ENCODE results near the gene DHX16.
"Not testable (repeated sequence)": the region's sequence is repeated elsewhere in the genome, so short reads cannot be mapped to it uniquely, and the experiment has no call there.

DHX16 gene

DNA sequence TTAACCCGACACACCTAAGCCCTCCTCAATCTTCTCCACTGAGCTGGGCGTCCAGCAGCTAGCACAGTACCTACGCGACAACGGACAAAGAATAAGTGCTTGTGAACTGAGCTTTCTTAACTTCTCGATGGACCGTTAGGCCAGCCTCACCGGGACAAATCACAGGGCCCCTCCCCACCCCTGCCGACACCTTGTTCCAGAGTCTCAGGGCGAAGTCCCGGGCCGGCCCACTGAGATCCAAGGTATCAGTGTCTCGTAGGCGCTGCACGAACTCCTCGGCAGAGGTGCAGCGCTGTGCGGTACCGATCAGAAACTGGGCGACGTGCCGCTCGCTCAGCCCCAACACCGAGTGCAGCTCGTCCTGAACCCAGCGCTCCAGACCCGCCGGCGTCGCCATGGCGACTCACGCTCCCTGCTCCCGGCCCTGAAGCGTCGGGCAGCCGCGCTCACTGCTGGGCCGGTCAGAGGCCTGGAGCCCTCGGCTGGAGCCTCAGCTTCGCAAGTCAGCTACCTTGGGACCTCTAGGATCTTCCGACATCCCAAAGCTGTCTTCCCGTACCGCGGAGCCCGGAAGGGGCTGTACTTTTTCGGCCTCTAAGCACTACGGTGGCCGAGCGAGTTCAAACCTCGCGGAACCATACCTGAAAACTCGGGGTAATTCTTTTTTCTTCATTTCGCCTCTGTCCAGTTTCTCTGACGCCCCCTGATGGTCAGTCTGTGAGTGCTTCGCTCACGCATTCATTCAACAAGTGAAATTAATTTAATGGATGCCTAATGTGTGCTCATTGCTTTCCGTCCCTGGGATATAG is at the start of gene DHX16:
TSS of gene DHX16 (minus strand) at position 562 of the 809 bp plus-strand sequence. CDS start at position 397, 165 bp downstream.
- DNase-seq, result peak; percentile 86

- DNase-seq, result peak; percentile 23
Measured at GRCh38 chr6:30722025-30722279, 49.1 kb upstream of the DHX16 start.

DNA sequence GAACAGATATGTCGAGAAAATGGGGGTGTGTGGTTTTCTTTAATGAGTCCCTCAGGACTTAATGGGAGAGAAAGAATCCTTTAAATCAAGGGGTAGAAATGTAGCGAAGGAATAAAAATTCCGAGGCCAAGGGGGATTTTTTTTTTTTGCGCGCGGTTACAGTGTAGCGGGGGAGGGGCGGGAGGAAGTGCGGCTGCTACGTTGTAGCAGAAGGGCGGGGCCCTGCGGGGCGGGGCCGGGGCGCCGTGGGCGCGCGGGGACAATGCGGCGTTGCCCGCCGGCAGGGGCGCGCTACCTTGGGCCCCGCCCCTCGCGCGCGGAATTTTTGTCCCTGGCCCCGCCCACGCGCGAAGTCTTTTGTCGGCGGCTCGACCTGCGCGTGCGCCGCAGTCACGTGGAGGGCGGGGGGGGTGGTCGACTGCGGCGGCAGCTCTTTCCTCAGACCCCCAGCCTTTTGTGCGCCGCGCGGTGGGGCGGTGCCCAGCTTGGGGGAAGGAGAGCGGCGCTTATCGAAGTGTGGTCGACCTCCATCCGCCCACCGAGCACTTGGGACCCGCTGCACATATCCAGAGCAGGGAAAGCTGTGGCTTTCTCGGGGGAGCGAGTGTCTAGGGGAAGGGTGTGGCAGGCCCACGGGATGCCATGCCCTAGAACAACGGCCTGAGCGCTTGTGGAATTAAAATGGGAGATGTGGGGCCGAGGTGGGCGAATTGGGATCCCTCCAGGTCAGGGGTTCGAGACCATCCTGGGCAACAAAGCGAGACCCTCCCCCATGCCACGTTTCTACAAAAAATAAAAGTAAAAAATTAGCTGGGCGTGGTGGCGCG is 48.6 kb upstream of the DHX16 start:
- peak; percentile 98 for DNase-seq

DNA sequence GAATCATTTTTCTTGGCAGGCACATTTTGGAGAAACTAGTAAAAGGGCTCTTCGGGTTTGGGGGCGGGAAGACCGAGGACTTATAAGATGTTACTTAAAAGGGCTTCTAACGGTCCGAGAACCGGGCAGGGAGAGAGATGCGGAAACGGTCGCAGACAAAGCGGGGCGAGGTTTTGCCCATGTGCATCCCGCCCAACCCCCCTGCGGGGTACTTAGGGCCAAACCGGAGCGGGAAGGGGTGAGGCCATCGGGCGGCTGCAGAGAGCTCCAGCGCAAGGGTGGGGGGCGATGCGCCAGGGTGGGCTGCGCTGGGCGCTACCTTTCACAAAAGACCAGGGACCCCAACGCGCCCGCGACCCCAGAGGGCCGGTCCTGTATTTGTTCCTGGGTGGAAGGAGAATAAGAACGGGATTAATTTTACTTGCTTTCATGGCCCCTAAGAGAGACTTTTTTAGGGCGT is 48.0 kb upstream of the DHX16 start:
- peak; percentile 75 for DNase-seq

DNA sequence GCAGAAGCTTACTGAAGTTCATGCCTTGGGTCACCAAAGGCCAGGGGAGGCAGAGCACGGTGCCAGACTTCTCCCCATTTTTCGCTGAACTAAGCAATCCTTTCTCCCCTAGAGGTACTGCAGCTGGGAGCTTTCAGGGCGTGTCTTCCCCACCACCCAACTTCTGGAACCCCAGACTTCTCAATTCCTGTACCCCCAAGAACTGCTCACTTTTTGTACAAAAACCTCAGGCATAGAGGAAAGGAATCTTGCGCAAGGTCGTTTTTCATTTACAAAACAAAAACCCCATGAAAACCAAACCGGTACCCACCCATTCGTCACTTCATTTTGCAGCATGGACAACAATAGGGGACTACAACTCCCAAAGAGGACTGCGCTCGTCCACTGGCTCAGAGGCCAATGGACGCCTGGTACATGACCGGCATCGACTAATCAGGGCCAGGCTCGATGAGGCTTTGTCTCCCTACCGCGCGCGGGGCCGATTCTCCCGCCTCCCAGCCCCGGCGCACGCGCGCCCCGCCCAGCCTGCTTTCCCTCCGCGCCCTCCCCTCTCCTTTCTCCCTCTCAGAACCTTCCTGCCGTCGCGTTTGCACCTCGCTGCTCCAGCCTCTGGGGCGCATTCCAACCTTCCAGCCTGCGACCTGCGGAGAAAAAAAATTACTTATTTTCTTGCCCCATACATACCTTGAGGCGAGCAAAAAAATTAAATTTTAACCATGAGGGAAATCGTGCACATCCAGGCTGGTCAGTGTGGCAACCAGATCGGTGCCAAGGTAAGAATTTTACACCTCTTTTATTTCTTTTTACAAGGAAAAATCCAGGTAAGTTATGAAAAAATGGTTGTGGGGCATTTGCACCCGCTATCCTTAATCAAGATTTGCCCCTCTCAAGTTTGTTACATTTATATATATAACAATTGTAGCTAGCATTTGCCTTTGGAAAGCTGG is 47.3 kb upstream of the DHX16 start, which contains the start of gene TUBB:
TSS of gene TUBB (plus strand) at position 562 of the 947 bp plus-strand sequence. CDS start at position 717, 155 bp downstream.
- DNase-seq, result peak; percentile 95

DNA sequence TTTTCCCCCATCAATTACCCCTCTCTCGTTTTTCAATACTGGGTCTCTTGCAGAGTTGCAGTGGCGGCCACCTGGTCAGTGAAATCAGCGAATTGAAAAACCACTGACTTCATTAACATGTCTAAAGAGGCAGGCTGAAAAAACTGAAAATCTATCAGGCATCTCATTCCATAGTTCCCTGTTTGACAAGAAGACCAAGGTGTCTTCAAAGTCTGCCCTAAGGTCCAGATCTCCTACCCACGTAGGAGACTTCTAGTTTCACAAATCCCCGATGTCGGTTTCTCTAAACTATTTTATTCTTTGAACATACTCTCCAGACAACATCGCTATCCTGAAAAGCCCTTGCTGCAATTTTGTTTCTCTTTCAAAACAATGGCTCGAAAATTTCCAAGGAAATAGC is 46.5 kb upstream of the DHX16 start:
- no peak for DNase-seq

DNA sequence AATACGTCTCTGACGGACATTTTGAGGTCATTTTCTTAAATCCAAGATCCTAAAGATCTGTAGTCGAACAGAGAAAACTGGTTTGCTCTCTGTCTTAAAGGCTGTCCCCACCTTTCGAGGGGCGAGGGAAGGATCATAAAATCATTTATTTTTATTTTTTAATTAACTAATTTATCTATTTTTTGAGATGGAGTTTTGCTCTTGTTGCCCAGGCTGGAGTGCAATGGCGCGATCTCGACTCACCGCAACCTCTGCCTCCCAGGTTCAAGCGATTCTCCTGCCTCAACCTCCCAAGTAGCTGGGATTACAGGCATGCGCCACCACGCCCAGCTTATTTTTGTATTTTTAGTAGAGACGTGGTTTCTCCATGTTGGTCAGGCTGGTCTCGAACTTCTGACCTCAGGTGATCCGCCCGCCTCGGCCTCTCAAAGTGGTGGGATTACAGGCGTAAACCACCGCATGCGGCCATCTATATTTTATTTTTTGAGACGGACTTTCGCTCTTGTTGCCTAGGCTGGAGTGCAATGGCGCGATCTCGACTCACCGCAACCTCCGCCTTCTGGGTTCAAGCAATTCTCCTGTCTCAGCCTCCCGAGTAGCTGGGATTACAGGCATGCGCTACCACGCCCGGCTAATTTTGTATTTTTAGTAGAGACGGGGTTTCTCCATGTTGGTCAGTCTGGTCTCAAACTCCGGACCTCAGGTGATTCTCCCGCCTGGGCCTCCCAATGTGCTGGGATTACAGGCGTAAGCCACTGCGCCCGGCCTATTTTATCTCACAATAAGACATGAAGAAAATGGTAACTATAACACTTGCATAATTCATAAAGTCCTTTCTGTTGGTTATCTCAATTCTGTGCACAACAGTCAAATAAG is 45.3 kb upstream of the DHX16 start:
- DNase-seq, result not testable (repeated sequence)

GRCh38 chr6:30717129-30717844 is 44.5 kb upstream of the DHX16 start, which contains the start of gene MDC1:
TSS of gene MDC1 (minus strand) at chr6:30717281. CDS start at chr6:30715175, 2,106 bp downstream.
- peak; percentile 99 for DNase-seq

GRCh38 chr6:30716879-30717128 is 44.0 kb upstream of the DHX16 start:
- no peak for DNase-seq

- no peak for DNase-seq
Measured at GRCh38 chr6:30714263-30714662, 41.5 kb upstream of the DHX16 start.

- DNase-seq, result no peak
Measured at GRCh38 chr6:30712441-30712945, 39.7 kb upstream of the DHX16 start.

DNA sequence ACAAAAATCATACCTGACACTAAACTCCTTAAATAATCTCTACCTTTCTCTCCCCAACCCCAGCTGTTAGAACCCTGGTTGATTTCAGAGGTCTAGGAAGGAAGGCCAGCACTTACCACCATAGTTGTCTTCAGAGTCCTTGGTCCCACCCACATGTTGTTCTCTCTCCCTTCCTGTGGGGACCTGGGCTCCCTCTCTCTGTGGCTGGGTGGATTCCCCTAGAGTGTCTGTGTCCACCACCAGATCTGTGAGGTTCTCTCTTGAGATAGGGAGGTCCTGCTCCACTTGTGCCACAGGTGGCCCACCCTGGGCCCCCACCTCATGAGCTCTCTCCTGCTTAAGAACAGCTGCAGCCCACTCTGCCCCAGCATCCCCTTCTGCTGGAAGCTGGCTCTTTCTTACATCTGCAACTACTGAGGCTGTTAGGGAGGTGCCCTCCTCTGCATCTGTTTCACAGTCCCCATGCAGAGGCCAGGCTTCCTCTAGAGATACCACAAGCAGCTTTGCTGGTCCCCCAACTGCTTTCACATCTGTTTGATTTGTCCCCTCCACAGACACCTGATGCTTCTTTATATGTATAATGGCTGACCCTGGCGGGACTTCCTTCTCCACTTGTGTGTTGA is 39.1 kb upstream of the DHX16 start:
- no peak for DNase-seq

DNA sequence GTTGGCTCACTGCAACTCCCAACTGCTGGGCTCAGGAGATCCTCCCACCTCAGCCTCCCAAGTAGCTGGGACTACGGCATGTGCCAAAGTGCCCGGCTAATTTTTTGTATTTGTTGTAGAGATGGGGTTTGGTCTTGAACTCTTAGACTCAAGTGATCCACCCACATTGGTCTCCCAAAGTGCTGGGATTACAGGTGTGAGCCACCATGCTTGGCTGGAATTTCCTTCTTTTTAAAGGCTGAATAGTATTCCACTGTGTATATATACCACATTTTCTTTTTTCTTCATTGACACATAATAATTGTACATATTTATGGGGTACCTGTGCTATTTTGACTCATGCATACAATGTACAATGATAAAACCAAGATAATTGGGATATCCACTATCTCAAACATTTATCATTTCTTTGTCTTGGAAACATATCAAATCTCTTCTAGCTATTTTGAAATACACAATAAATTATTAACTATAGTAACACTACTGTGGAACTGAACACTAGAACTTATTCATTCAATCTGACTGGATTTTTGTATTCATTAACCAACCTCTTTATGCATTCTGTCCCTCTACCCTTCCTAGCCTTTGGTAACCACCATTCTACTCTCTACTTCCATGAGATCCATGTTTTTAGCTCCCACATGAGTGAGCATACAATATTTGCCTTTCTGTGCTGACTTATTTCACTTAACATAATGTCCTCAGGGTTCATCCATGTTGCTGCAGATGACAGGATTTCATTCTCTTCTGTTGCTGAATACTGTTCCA is 36.5 kb upstream of the DHX16 start:
- DNase-seq, result no peak

- DNase-seq, result no peak
Measured at GRCh38 chr6:30707281-30707850, 34.6 kb upstream of the DHX16 start.

DNA sequence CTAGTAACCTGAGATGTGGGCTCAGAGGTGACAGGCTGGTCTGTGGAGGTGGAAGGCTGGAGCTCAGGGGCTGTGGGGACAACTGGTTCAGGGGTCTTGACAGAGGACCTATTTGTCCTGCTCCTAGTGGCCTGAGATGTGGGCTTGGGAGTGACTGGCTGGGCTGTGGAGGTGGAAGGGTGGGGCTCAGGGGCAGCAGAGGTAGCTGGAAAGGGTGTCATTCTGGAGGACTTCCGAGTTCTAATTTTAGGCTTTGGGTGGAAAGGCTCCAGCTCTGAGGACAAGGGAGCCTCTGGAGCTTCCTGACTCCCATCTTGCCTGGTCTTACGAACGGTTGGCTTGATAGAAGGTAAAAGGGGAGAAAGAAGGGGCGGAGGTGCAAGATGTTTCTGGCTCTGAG is 32.8 kb upstream of the DHX16 start:
- no peak for DNase-seq

DNA sequence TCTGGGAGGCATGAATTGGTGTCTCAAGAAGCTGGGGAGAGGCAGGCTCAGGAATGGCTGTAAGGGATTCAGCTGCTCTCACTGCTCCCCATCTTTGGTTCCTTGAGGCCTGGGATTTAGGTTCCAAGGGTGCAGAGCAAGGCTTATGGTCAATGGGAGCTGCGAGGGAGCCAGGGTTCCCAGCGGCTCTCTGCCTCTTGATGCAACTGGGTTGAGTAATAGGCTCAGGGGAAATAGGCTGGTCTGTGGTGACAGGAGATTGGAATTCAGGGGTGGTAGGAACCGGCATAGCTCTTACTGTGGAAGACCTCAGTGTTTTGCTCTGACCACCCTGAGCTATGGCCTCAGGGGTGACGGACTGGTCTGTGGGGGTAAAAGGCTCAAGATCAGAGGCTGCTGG is 31.0 kb upstream of the DHX16 start:
- no peak for DNase-seq

DNA sequence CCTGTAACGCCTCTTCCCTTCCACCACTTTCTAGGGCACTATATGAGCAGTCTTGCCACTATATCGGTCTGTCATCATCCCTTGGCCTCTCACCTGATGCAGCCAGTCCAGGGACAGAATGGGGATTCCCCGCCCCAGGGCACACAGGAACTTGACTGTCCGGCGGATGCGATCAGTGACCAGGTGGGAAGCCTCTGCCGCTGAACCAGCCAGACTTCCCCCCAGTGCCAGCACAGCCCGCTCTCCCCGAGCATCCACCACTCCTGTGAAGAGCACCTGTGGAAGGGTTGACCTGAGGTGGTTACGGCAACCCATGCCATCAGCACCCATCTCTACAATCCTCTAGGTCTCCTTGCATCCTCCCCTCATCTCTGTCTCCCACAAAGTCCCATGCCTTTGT is 30.2 kb upstream of the DHX16 start:
- DNase-seq, result no peak

DNA sequence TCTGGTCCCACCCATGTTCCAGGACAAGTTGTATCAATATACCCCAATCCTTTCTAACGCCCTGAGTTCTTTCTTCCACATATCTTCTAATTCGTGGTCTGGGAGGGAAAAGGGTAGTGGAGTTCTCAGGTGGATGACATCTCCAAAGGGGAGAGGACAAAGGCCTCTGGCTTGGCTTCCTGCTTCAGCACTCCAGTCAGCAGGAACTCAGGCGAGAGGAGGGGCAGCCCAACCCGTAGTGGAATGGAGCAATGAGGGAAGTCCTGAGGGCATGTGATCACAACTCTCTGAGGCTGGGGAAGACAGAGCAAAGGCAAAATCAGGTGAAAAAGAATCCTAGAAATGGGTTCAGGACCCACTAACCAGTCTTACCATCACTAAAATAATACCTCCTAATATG is 27.5 kb upstream of the DHX16 start:
- DNase-seq, result no peak

GRCh38 chr6:30696432-30696831 is 23.6 kb upstream of the DHX16 start:
- DNase-seq, result no peak

Measured in activated naive CD4-positive, alpha-beta T cell treated with anti-CD3 and anti-CD28 coated beads, Interleukin-2, amount 50 U/mL, for 16 hours (primary cell).